ENCODE data around the gene HEXB. TPM values are rescaled to one million over a fixed set of nuclear protein-coding genes. Genes with fewer than 3 reads are reported as not detected.

The HEXB gene
- total and polyA plus RNA-seq, 2 of the 8 experiments (the other 6 are each of a cell fraction or from before 2014, with no cell fraction given): 39.7 to 69.2 TPM

GRCh38 chr5:74669821-74670220 is 15.2 kb upstream of the HEXB start (continued):
- TF ChIP-seq SIX5 (IDR thresholded peaks at IDR 0.05; ENCODE audit: low read depth, low read length) (no peak), SP4 (IDR thresholded peaks at IDR 0.05; ENCODE audit: low read length) (no peak)
